OCI-LY1 (cell line): ENCODE measurements around the gene INTS14.

Experiments used
- H2AFZ ChIP-seq: fragments of 200-600 bp; sonication (generic), shearing (Covaris generic); 2 replicates; pipeline ENCODE4 v1.6.0; 2014; ENCODE audit warnings: antibody characterized with exemption, mild to moderate bottlenecking, low read length
- H3F3A ChIP-seq: fragments of 200-600 bp; sonication (generic), shearing (Covaris generic); 2 replicates; pipeline ENCODE4 v1.6.0; 2014; ENCODE audit warnings: mild to moderate bottlenecking, antibody characterized with exemption, low read length, moderate library complexity; ENCODE audit not compliant: insufficient read depth
- H3K27ac ChIP-seq: fragments of 200-600 bp; sonication (generic); 2 replicates; pipeline ENCODE4 v1.5.1; 2014; ENCODE audit warnings: low read length, mixed run types, mild to moderate bottlenecking, low read depth; ENCODE audit not compliant: poor library complexity, severe bottlenecking
- H3K27me3 ChIP-seq: fragments of 200-600 bp; sonication (generic); 2 replicates; pipeline ENCODE4 v1.6.0; 2014; ENCODE audit warnings: antibody characterized with exemption, mild to moderate bottlenecking, low read length, moderate library complexity; ENCODE audit not compliant: insufficient read depth
- H3K36me3 ChIP-seq: fragments of 200-600 bp; sonication (generic); 2 replicates; pipeline ENCODE4 v1.6.1; 2014; ENCODE audit warnings: mild to moderate bottlenecking, antibody characterized with exemption, low read length, moderate library complexity, mixed read lengths; ENCODE audit not compliant: insufficient read depth
- H3K4me1 ChIP-seq: fragments of 200-600 bp; sonication (generic); 2 replicates; pipeline ENCODE4 v1.5.1; 2014; ENCODE audit warnings: mild to moderate bottlenecking, low read length, moderate library complexity; ENCODE audit not compliant: insufficient read depth, severe bottlenecking
- H3K4me2 ChIP-seq: fragments of 200-600 bp; sonication (generic), shearing (Covaris generic); 2 replicates; pipeline ENCODE4 v1.6.1; 2014; ENCODE audit warnings: low read length
- H3K4me3 ChIP-seq: fragments of 200-600 bp; sonication (generic); 2 replicates; pipeline ENCODE4 v1.5.1; 2014; ENCODE audit warnings: low read length, low read depth, mild to moderate bottlenecking, mixed read lengths; ENCODE audit not compliant: poor library complexity, severe bottlenecking
- H3K79me2 ChIP-seq: fragments of 200-600 bp; shearing (Covaris generic); 2 replicates; pipeline ENCODE4 v1.6.1; 2016; ENCODE audit warnings: mixed run types, low read length, mixed read lengths; ENCODE audit not compliant: insufficient read depth
- H3K9ac ChIP-seq: fragments of 200-600 bp; sonication (generic), shearing (Covaris generic); 2 replicates; pipeline ENCODE4 v1.6.1; 2014; ENCODE audit warnings: mild to moderate bottlenecking, low read length, mixed read lengths
- H3K9me2 ChIP-seq: fragments of 200-600 bp; sonication (generic), shearing (Covaris generic); 2 replicates; pipeline ENCODE4 v1.6.1; 2014; ENCODE audit warnings: low read depth, mild to moderate bottlenecking, low read length, mixed read lengths
- H3K9me3 ChIP-seq: fragments of 200-600 bp; shearing (Covaris generic); 2 replicates; pipeline ENCODE4 v1.6.1; 2014; ENCODE audit warnings: low read length, mixed read lengths
- H4K20me1 ChIP-seq: fragments of 200-600 bp; sonication (generic), shearing (Covaris generic); 2 replicates; pipeline ENCODE4 v1.6.0; 2016; ENCODE audit warnings: mild to moderate bottlenecking, low read length; ENCODE audit not compliant: insufficient read depth
- CTCF ChIP-seq: fragments of 200-600 bp; sonication (generic), shearing (Covaris generic); IDR thresholded peaks from 2 replicates; pipeline ENCODE4 v1.5.1; 2017; ENCODE audit warnings: mild to moderate bottlenecking, antibody characterized with exemption, low read length, moderate library complexity, mixed read lengths
- EZH2 ChIP-seq: fragments of 200-600 bp; sonication (generic), shearing (Covaris generic); IDR thresholded peaks from 2 replicates; pipeline ENCODE4 v1.8.0; 2017; ENCODE audit warnings: borderline replicate concordance, mixed run types, mild to moderate bottlenecking, antibody characterized with exemption, low read length, moderate library complexity, mixed read lengths

The INTS14 gene

GRCh38 chr15:65642594-65642993 is 31.7 kb upstream of the INTS14 start:
- Histone ChIP-seq H3K36me3 (no peaks in the 10 kb centered on the region), H3K9ac (no peak overlapping the region), H3K79me2 (no peaks in the 10 kb centered on the region), H3K27ac (no peak overlapping the region), H3F3A (no peaks in the 10 kb centered on the region), H3K9me3 (no peaks in the 10 kb centered on the region), H3K4me3 (no peak overlapping the region), H4K20me1 (no peaks in the 10 kb centered on the region), H3K9me2 (no peaks in the 10 kb centered on the region), H2AFZ (no peak overlapping the region), H3K4me2 (no peak overlapping the region), H3K4me1 (no peaks in the 10 kb centered on the region), H3K27me3 (no peaks in the 10 kb centered on the region)
- TF ChIP-seq EZH2 (no peak), CTCF (no peak)

- Histone ChIP-seq H3F3A (no peaks in the 10 kb centered on the region), H3K4me2 (no peak overlapping the region), H4K20me1 (no peaks in the 10 kb centered on the region), H3K27me3 (no peaks in the 10 kb centered on the region), H3K27ac (no peak overlapping the region), H3K9me3 (no peaks in the 10 kb centered on the region), H3K9ac (no peak overlapping the region), H3K9me2 (no peaks in the 10 kb centered on the region), H3K4me1 (no peaks in the 10 kb centered on the region), H2AFZ (no peak overlapping the region), H3K36me3 (no peaks in the 10 kb centered on the region), H3K4me3 (no peak overlapping the region), H3K79me2 (no peaks in the 10 kb centered on the region)
- TF ChIP-seq CTCF, result no peak
- no peak for TF ChIP-seq EZH2
These were observed 31.0 kb upstream of the INTS14 start for GRCh38 chr15:65641768-65642475.

GRCh38 chr15:65639509-65639908 is 28.6 kb upstream of the INTS14 start:
- H3K27me3 ChIP-seq, result no peaks in the 10 kb centered on the region
- TF ChIP-seq CTCF, result no peak
- TF ChIP-seq EZH2, result no peak
- H3K4me1 ChIP-seq, result no peaks in the 10 kb centered on the region

More at GRCh38 chr15:65639509-65639908, 28.6 kb upstream of the INTS14 start:
- Histone ChIP-seq H3K9me2 (no peaks in the 10 kb centered on the region), H3K4me3 (no peak overlapping the region), H3K9me3 (no peaks in the 10 kb centered on the region), H2AFZ (no peak overlapping the region), H3K36me3 (no peaks in the 10 kb centered on the region), H3K27ac (no peak overlapping the region), H4K20me1 (no peaks in the 10 kb centered on the region), H3K79me2 (no peaks in the 10 kb centered on the region), H3K4me2 (no peak overlapping the region), H3K9ac (no peak overlapping the region), H3F3A (no peaks in the 10 kb centered on the region)
